Measurements from ENCODE around the gene FAM217B. TPM values are rescaled to one million over a fixed set of nuclear protein-coding genes. Genes with fewer than 3 reads are reported as not detected.
A peak's percentile ranks its signal among the peaks of the same experiment; 100 is the strongest.

Gene FAM217B
- polyA plus RNA-seq, 3 donors: 5.3 to 18.3 (median 18.1) TPM

DNA sequence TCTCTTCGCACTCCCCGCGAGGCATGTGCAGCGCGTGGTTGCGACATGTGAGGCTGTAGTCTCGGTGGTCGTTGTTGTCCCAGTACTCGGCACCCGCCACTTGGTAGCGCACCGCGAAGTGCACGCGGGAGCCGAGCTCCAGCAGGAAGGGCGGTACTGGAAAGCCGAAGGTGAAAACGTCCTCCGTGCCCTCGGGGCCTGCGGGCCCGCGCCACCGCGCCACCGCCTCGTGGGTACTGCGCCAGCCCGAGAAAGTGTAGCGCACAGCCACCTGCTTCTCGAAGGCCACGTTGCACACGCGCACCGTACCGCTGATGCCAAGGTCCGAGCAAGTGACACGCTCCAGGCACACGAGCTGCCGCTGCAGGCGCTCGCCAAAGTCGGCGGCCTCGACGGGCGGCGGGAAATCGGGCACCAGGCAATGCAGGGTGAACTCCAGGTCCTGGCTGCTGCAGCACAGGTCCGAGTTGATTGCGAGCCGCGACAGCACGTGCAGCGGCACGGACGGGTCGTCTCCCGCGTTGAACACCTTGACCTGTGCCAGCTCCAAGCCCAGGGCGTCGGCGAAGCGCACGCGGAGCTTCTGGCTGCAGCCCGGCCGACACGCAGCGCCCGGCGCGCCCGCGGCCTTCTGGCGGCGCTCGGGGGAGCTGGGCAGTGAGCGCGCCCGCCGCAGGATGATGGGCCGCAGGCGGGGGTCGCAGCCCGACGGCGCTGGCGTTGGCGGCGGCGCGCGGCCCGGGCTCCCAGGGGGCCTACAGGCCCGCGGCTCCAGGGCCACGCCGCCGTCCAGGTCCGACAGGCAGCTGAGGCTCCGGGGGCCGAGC lies 924 bp upstream of the FAM217B start:
- Mint-ChIP-seq H3K4me1 (peaks cover 58% of the 10 kb centered on the region), H3K36me3 (peaks cover 27 to 28% of the 10 kb centered on the region in 2 donors), H3K4me3 (peak overlapping the region; percentile 93 to 95), H3K27me3 (ENCODE audit: low read depth in 3 of 3) (peaks cover 0 to 1% (median 0%) of the 10 kb centered on the region in 3 donors), H3K9me3 (peaks cover 0 to 2% (median 0%) of the 10 kb centered on the region in 7 donors), H3K27ac (peak overlapping the region; percentile 81 to 98 (median 92))
- intact Hi-C loops (cut with micrococcal nuclease): no loop called here
- H3K27me3 ChIP-seq (ENCODE audit: control insufficient read depth in 2 of 2, insufficient read depth in 2 of 2, low read length in 2 of 2): no peaks in the 10 kb centered on the region
- H3K36me3 ChIP-seq (replicated peaks in 1 of 2; ENCODE audit: control insufficient read depth in 1 of 2, insufficient read depth in 2 of 2, low read length in 2 of 2): peaks cover 21 to 34% of the 10 kb centered on the region in 2 donors
- peaks cover 90% of the 10 kb centered on the region for H3K79me2 ChIP-seq (ENCODE audit: insufficient read depth, low read length)
- peaks cover 46% of the 10 kb centered on the region for H4K20me1 ChIP-seq (ENCODE audit: insufficient read depth, low read length)
- peak overlapping the region; percentile 97 for H2AFZ ChIP-seq (ENCODE audit: insufficient read depth, low read depth, low read length, poor library complexity, severe bottlenecking)
- TF ChIP-seq, protein P1, sequence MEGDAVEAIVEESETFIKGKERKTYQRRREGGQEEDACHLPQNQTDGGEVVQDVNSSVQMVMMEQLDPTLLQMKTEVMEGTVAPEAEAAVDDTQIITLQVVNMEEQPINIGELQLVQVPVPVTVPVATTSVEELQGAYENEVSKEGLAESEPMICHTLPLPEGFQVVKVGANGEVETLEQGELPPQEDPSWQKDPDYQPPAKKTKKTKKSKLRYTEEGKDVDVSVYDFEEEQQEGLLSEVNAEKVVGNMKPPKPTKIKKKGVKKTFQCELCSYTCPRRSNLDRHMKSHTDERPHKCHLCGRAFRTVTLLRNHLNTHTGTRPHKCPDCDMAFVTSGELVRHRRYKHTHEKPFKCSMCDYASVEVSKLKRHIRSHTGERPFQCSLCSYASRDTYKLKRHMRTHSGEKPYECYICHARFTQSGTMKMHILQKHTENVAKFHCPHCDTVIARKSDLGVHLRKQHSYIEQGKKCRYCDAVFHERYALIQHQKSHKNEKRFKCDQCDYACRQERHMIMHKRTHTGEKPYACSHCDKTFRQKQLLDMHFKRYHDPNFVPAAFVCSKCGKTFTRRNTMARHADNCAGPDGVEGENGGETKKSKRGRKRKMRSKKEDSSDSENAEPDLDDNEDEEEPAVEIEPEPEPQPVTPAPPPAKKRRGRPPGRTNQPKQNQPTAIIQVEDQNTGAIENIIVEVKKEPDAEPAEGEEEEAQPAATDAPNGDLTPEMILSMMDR (IDR thresholded peaks at IDR 0.05): no peak
- H3K9ac ChIP-seq (ENCODE audit: insufficient read depth, low read length, poor library complexity, severe bottlenecking): peak overlapping the region; percentile 87
- H3K4me2 ChIP-seq (replicated peaks; ENCODE audit: extremely low read depth, low read length, poor library complexity, severe bottlenecking): peak overlapping the region; percentile 85
- WGBS (ENCODE audit: insufficient coverage): 44% methylated on average over 100 of the region's 104 CpGs
- no peaks in the 10 kb centered on the region for H3K9me3 ChIP-seq (replicated peaks in 1 of 2; ENCODE audit: control insufficient read depth in 1 of 2, insufficient read depth in 1 of 2, low read length in 2 of 2)
- peak in 1 of 3 donors; percentile 19 for DNase-seq
- peak overlapping the region; percentile 79 to 99 (median 95) for H3K4me3 ChIP-seq (replicated peaks in 1 of 3; ENCODE audit: low read depth in 2 of 3, low read length in 3 of 3)
- H3K4me1 ChIP-seq (ENCODE audit: control insufficient read depth in 1 of 2, insufficient read depth in 2 of 2, low read length in 2 of 2): peaks cover 53 to 65% of the 10 kb centered on the region in 2 donors
- H3K27ac ChIP-seq (ENCODE audit: low read depth in 1 of 2, low read length in 2 of 2): peak overlapping the region; percentile 91 to 97

DNA sequence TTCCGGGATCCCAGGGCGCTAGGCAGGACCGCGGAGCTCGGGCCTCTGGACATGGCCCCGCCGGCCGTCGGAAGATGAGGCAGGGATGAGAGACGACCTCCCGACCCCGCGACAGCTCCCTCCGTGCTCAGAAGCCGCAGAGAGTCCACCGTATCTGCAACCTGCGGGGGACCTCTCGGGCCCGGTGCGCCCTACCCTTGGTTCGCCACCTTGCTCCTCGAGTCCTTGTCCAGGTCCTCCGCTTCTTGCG lies 385 bp upstream of the FAM217B start:
- Histone ChIP-seq H3K27me3 (ENCODE audit: control insufficient read depth in 2 of 2, insufficient read depth in 2 of 2, low read length in 2 of 2) (no peaks in the 10 kb centered on the region), H3K79me2 (ENCODE audit: insufficient read depth, low read length) (peaks cover 94% of the 10 kb centered on the region), H4K20me1 (ENCODE audit: insufficient read depth, low read length) (peaks cover 46% of the 10 kb centered on the region), H3K4me1 (ENCODE audit: control insufficient read depth in 1 of 2, insufficient read depth in 2 of 2, low read length in 2 of 2) (peaks cover 52 to 63% of the 10 kb centered on the region in 2 donors), H3K4me2 (replicated peaks; ENCODE audit: extremely low read depth, low read length, poor library complexity, severe bottlenecking) (peak overlapping the region; percentile 85), H3K9me3 (replicated peaks in 1 of 2; ENCODE audit: control insufficient read depth in 1 of 2, insufficient read depth in 1 of 2, low read length in 2 of 2) (no peaks in the 10 kb centered on the region), H3K9ac (ENCODE audit: insufficient read depth, low read length, poor library complexity, severe bottlenecking) (peak overlapping the region; percentile 87), H3K4me3 (replicated peaks in 1 of 3; ENCODE audit: low read depth in 2 of 3, low read length in 3 of 3) (peak overlapping the region; percentile 79 to 99 (median 95)), H3K27ac (ENCODE audit: low read depth in 1 of 2, low read length in 2 of 2) (peak overlapping the region; percentile 91 to 97), H2AFZ (ENCODE audit: insufficient read depth, low read depth, low read length, poor library complexity, severe bottlenecking) (peak overlapping the region; percentile 97), H3K36me3 (replicated peaks in 1 of 2; ENCODE audit: control insufficient read depth in 1 of 2, insufficient read depth in 2 of 2, low read length in 2 of 2) (peaks cover 26 to 40% of the 10 kb centered on the region in 2 donors)
- intact Hi-C loops (cut with micrococcal nuclease): loop anchor here (10.0 kb wide), 3 partner anchors 115 to 1185 kb away; no protein-coding TSS in a partner anchor
- Mint-ChIP-seq H3K4me3 (peak overlapping the region; percentile 93 to 95), H3K27me3 (ENCODE audit: low read depth in 3 of 3) (no peaks in the 10 kb centered on the region), H3K9me3 (peaks cover 0 to 2% (median 0%) of the 10 kb centered on the region in 7 donors), H3K36me3 (peaks cover 31 to 32% of the 10 kb centered on the region in 2 donors), H3K4me1 (peaks cover 62% of the 10 kb centered on the region), H3K27ac (peak overlapping the region; percentile 89 to 98 (median 92))
- peak in 1 of 3 donors; percentile 32 for DNase-seq
- TF ChIP-seq, protein P1 (IDR thresholded peaks at IDR 0.05): no peak
- WGBS (ENCODE audit: insufficient coverage): under 1% methylated on average over 20 of the region's 24 CpGs
